Endothelial cell (in vitro differentiated cells): Measurements from ENCODE around the gene ERICH6B. TPM values are rescaled to one million over a fixed set of nuclear protein-coding genes. Genes with fewer than 3 reads are reported as not detected.

Experiments
- DNase-seq: peaks from one replicate; pipeline ENCODE4 v3.0.0; 2021; ENCODE audit warnings: low spot score
- H3K27ac Mint-ChIP-seq: one replicate; pipeline ENCODE4 v1.8.0; 2021; ENCODE audit warnings: mixed read lengths, inconsistent platforms; ENCODE audit not compliant: unreplicated experiment
- H3K27me3 Mint-ChIP-seq: one replicate; pipeline ENCODE4 v1.8.0; 2021; ENCODE audit warnings: mild to moderate bottlenecking, moderate library complexity, mixed read lengths, inconsistent platforms; ENCODE audit not compliant: unreplicated experiment
- H3K36me3 Mint-ChIP-seq: one replicate; pipeline ENCODE4 v1.8.0; 2021; ENCODE audit warnings: mild to moderate bottlenecking, low read depth, mixed read lengths, inconsistent platforms; ENCODE audit not compliant: unreplicated experiment
- H3K4me1 Mint-ChIP-seq: one replicate; pipeline ENCODE4 v1.8.0; 2021; ENCODE audit warnings: mild to moderate bottlenecking, mixed read lengths, inconsistent platforms; ENCODE audit not compliant: unreplicated experiment
- H3K4me3 Mint-ChIP-seq: one replicate; pipeline ENCODE4 v1.8.0; 2021; ENCODE audit warnings: mild to moderate bottlenecking, mixed read lengths, inconsistent platforms; ENCODE audit not compliant: unreplicated experiment
- H3K9me3 Mint-ChIP-seq: one replicate; pipeline ENCODE4 v1.8.0; 2021; ENCODE audit warnings: mixed read lengths, inconsistent platforms; ENCODE audit not compliant: unreplicated experiment
- CTCF ChIP-seq: fragments of 200-600 bp; sonication (generic); IDR thresholded peaks from one replicate; pipeline ENCODE4 v1.5.0; 2021; ENCODE audit warnings: antibody characterized with exemption; ENCODE audit not compliant: unreplicated experiment
- total RNA-seq: library from RNA; stranded (reverse); fragmentation: NEBNext Ultra II Directional; extraction: Animal tissue kit (Norgen Biotek cat#: 25700); gene quantifications from one replicate; pipeline ENCODE4 v1.2.1, GENCODE V29; 2021; ENCODE audit not compliant: unreplicated experiment

ERICH6B gene
- total RNA-seq, 1 donor from 2014 or later = not detected

DNA sequence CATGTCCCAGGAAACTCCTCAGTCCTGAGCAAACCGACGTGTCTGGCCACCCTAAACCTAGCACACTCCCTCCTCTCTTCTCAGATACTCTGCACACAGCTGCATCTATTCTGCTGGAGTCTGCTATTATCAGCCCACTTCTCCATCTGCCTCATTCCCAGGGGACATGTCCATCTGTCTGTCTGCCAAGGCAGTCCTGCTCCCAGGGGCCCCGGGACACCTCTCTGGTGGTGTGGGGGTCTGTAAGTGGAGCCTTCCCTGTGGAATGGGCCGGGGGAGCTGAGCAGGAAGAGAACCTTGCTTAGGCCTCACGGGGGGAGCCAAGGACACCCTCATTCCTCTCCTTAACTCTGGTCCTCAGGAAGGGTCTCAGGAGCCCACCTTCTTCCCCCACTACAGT, 72.7 kb downstream of the ERICH6B start:
- TF ChIP-seq CTCF = no peak
- no peaks in the 10 kb centered on the region for H3K36me3 Mint-ChIP-seq
- no peak for DNase-seq
- H3K4me1 Mint-ChIP-seq = peaks cover 6% of the 10 kb centered on the region
- H3K9me3 Mint-ChIP-seq = no peaks in the 10 kb centered on the region
- H3K4me3 Mint-ChIP-seq = no peak overlapping the region
- peaks cover 5% of the 10 kb centered on the region for H3K27me3 Mint-ChIP-seq
- no peak overlapping the region for H3K27ac Mint-ChIP-seq

DNA sequence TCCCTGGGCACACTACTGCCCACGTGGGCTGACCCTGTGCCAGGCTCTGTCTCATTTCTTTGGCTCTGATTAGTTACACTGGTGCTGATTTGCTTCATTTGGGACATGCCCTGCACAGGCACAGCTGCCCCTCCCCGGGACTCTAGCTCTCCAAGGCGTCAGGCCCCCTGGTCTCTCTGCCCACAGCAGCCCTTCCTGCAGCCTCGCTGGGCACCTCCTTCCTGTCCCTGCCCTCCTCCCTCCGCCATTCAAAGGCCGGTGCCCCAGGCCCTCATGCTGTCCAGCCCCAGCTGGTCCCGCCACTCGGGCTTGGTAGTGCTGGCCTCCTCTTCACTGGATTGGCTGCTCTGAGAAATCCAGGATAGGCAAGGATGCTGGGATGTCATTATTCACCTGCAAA, 73.1 kb downstream of the ERICH6B start:
- Mint-ChIP-seq H3K4me3 (no peak overlapping the region), H3K4me1 (peaks cover 6% of the 10 kb centered on the region), H3K9me3 (no peaks in the 10 kb centered on the region), H3K27ac (no peak overlapping the region), H3K36me3 (no peaks in the 10 kb centered on the region), H3K27me3 (peaks cover 5% of the 10 kb centered on the region)
- no peak for TF ChIP-seq CTCF
- no peak for DNase-seq

DNA sequence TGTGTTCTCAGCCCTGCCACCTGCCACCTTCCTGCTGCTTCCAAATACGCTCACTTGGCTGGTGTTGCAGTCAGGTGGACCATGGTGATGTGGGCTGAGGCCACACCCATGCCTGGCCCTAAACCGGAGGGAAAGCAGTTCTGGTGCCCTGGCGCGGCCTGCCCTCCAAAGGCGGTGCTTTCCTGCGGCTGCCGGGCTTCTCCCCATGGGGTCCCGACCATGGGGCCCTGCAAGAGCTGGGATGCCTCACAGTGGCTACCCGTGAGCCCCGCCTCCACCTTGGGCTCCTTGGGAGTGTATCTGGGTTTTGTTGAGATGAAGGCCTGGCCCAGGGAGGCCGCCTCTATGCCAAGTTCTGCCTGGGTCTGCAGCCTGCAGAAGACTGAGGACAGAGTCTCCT, 73.7 kb downstream of the ERICH6B start:
- TF ChIP-seq CTCF = no peak
- no peak overlapping the region for H3K4me3 Mint-ChIP-seq
- DNase-seq = no peak
- no peak overlapping the region for H3K27ac Mint-ChIP-seq
- peaks cover 5% of the 10 kb centered on the region for H3K27me3 Mint-ChIP-seq
- peaks cover 6% of the 10 kb centered on the region for H3K4me1 Mint-ChIP-seq
- H3K36me3 Mint-ChIP-seq = no peaks in the 10 kb centered on the region
- H3K9me3 Mint-ChIP-seq = no peaks in the 10 kb centered on the region

DNA sequence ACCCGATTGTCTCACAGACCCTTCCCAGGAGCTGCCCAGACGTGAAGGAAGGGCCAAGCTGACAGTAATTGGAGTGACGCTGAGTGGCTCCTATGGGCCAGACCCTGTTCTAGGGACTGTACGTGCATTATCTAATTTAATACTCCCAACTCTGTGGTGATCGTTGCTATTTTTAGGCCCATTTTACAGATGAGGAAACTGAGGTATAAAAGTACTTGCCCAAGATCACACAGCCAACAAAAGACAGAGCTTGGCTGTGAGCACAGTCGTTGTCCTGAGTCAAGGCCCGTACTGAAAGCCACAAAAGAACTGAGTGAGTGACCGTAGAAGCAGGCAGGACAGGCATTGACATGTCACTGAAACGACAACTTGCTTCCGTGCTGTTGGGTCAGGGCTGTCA, 74.7 kb downstream of the ERICH6B start:
- Mint-ChIP-seq H3K9me3 (no peaks in the 10 kb centered on the region), H3K27me3 (peaks cover 5% of the 10 kb centered on the region), H3K4me3 (no peak overlapping the region), H3K27ac (no peak overlapping the region), H3K36me3 (no peaks in the 10 kb centered on the region), H3K4me1 (peaks cover 6% of the 10 kb centered on the region)
- no peak for TF ChIP-seq CTCF
- no peak for DNase-seq

- Mint-ChIP-seq H3K27ac (no peak overlapping the region), H3K4me1 (peaks cover 6% of the 10 kb centered on the region), H3K9me3 (no peaks in the 10 kb centered on the region), H3K27me3 (peaks cover 5% of the 10 kb centered on the region), H3K4me3 (no peak overlapping the region), H3K36me3 (peaks cover 3% of the 10 kb centered on the region)
- no peak for TF ChIP-seq CTCF
- no peak for DNase-seq
Measured at GRCh38 chr13:45540195-45540594, 75.3 kb downstream of the ERICH6B start.
